Cardiac muscle cell (in vitro differentiated cells and primary cell): ENCODE data around the gene SECISBP2. TPM values are rescaled to one million over a fixed set of nuclear protein-coding genes. Genes with fewer than 3 reads are reported as not detected.

ENCODE experiments used
- DNase-seq, 2 donors: peaks; one replicate each; pipeline versions ENCODE4 v3.0.0 to v3.0.0-alpha.2; 2010 to 2017; ENCODE audit warnings: low read depth in 1 of 2, low spot score in 1 of 2
- H3K27ac ChIP-seq: fragments of 200-600 bp; sonication (generic); 2 replicates; pipeline ENCODE4 v1.5.1; 2016
- H3K27me3 ChIP-seq: fragments of 200-600 bp; sonication (generic); 2 replicates; pipeline ENCODE4 v1.6.0; 2016; ENCODE audit warnings: control low read depth
- H3K36me3 ChIP-seq: fragments of 200-600 bp; sonication (generic); 2 replicates; pipeline ENCODE4 v1.5.1; 2016; ENCODE audit warnings: control low read depth
- H3K4me1 ChIP-seq: fragments of 200-600 bp; sonication (generic); 2 replicates; pipeline ENCODE4 v1.8.1; 2017; ENCODE audit warnings: low read depth, mild to moderate bottlenecking, mixed run types
- H3K4me3 ChIP-seq: fragments of 200-600 bp; sonication (generic); 2 replicates; pipeline ENCODE4 v1.5.1; 2016; ENCODE audit warnings: mild to moderate bottlenecking
- H3K9me3 ChIP-seq: fragments of 200-600 bp; sonication (generic); 2 replicates; pipeline ENCODE4 v1.5.1; 2017; ENCODE audit warnings: low read depth, mild to moderate bottlenecking, control low read depth
- CTCF ChIP-seq: IDR thresholded peaks from 2 replicates; pipeline ENCODE4 v1.5.1; 2012; ENCODE audit warnings: low read depth, mild to moderate bottlenecking, low read length
- polyA plus RNA-seq: library from polyadenylated mRNA; unstranded; fragments of >200 nt; fragmentation: Nextera tagmentation; extraction: Ambion mirVana; gene quantifications from 2 replicates; pipeline ENCODE4 v1.2.1, GENCODE V29; 2016
- total RNA-seq: library from RNA; depleted of rRNA; stranded (reverse); fragments of >200 nt; gene quantifications from 2 replicates; pipeline ENCODE4 v1.2.3, GENCODE V29; 2016

SECISBP2 gene
- total and polyA plus RNA-seq, 2 experiments from 2014 or later = 20.4 to 20.5 TPM

- Histone ChIP-seq H3K36me3 (peaks cover 3% of the 10 kb centered on the region), H3K4me1 (peaks cover 8% of the 10 kb centered on the region), H3K27ac (no peak overlapping the region), H3K4me3 (no peak overlapping the region), H3K27me3 (no peaks in the 10 kb centered on the region), H3K9me3 (no peaks in the 10 kb centered on the region)
- no peak for DNase-seq
- TF ChIP-seq CTCF = no peak
These were observed 60.7 kb downstream of the SECISBP2 start for GRCh38 chr9:89379031-89379430.

GRCh38 chr9:89379508-89380115 is 61.3 kb downstream of the SECISBP2 start:
- peak in 1 of 2 donors; percentile 22 for DNase-seq

GRCh38 chr9:89380437-89381307 is 62.4 kb downstream of the SECISBP2 start:
- Histone ChIP-seq H3K9me3 (no peaks in the 10 kb centered on the region), H3K27me3 (no peaks in the 10 kb centered on the region), H3K4me3 (no peak overlapping the region), H3K36me3 (peaks cover 3% of the 10 kb centered on the region), H3K27ac (peak overlapping the region; percentile 35), H3K4me1 (peaks cover 8% of the 10 kb centered on the region)
- TF ChIP-seq CTCF = no peak
- DNase-seq = peak in 1 of 2 donors; percentile 29

More at GRCh38 chr9:89379508-89380115, 61.3 kb downstream of the SECISBP2 start:
- H3K27me3 ChIP-seq = no peaks in the 10 kb centered on the region
- peaks cover 8% of the 10 kb centered on the region for H3K4me1 ChIP-seq
- no peaks in the 10 kb centered on the region for H3K9me3 ChIP-seq
- no peak overlapping the region for H3K27ac ChIP-seq
- no peak overlapping the region for H3K4me3 ChIP-seq
- H3K36me3 ChIP-seq = peaks cover 3% of the 10 kb centered on the region
- TF ChIP-seq CTCF = no peak

- DNase-seq = no peak
- Histone ChIP-seq H3K9me3 (no peaks in the 10 kb centered on the region), H3K4me1 (peaks cover 8% of the 10 kb centered on the region), H3K27ac (no peak overlapping the region), H3K27me3 (no peaks in the 10 kb centered on the region), H3K36me3 (peaks cover 7% of the 10 kb centered on the region), H3K4me3 (no peak overlapping the region)
- no peak for TF ChIP-seq CTCF
These were observed 63.0 kb downstream of the SECISBP2 start for GRCh38 chr9:89381308-89381609.

GRCh38 chr9:89382026-89382986 is 64.0 kb downstream of the SECISBP2 start:
- Histone ChIP-seq H3K27ac (no peak overlapping the region), H3K27me3 (no peaks in the 10 kb centered on the region), H3K4me1 (peaks cover 8% of the 10 kb centered on the region), H3K36me3 (peaks cover 10% of the 10 kb centered on the region), H3K9me3 (no peaks in the 10 kb centered on the region), H3K4me3 (no peak overlapping the region)
- DNase-seq = no peak
- TF ChIP-seq CTCF = no peak
